CD4-positive, alpha-beta T cell treated with Interleukin-12 subunit alpha and Interleukin-12 subunit beta, for 1 hour (primary cell): Measurements from ENCODE around the gene FLT4.

Experiments
- DNase-seq: peaks from one replicate; pipeline ENCODE4 v3.0.0-alpha.2; 2020

The FLT4 gene

GRCh38 chr5:180586870-180587269 is 62.5 kb downstream of the FLT4 start:
- no peak for DNase-seq

- DNase-seq: no peak
Measured at GRCh38 chr5:180586204-180586603, 63.2 kb downstream of the FLT4 start.

- no peak for DNase-seq
Measured at GRCh38 chr5:180583738-180584137, 65.7 kb downstream of the FLT4 start.

GRCh38 chr5:180580681-180581080 is 68.7 kb downstream of the FLT4 start:
- no peak for DNase-seq

GRCh38 chr5:180575571-180575970 is 73.8 kb downstream of the FLT4 start:
- no peak for DNase-seq

GRCh38 chr5:180568914-180569313 is 80.5 kb downstream of the FLT4 start:
- DNase-seq: no peak

- DNase-seq: no peak
Measured at GRCh38 chr5:180563994-180564393, 85.4 kb downstream of the FLT4 start.

- DNase-seq: no peak
Measured at GRCh38 chr5:180558232-180558631, 91.2 kb downstream of the FLT4 start.

- DNase-seq: no peak
Measured at GRCh38 chr5:180557217-180557809, 92.1 kb downstream of the FLT4 start.

GRCh38 chr5:180555168-180555921 is 94.1 kb downstream of the FLT4 start:
- no peak for DNase-seq

GRCh38 chr5:180553530-180553929 is 95.9 kb downstream of the FLT4 start:
- DNase-seq: no peak
